ENCODE data around the gene GHRL.

- TF ChIP-seq CTCF (IDR thresholded peaks at IDR 0.05): no peak
- TF ChIP-seq EZH2phosphoT487 (IDR thresholded peaks at IDR 0.05): no peak
- TF ChIP-seq EZH2 (IDR thresholded peaks at IDR 0.05): no peak
These were observed 51.9 kb downstream of the GHRL start for GRCh38 chr3:10240799-10241198.
